GM19455 (cell line): Measurements from ENCODE around the gene TTC9.

Source experiments
- ATAC-seq: cut with Tn5 transposase; IDR thresholded peaks from one replicate; pipeline ENCODE4 v1.9.1; 2021; ENCODE audit not compliant: unreplicated experiment

The TTC9 gene

DNA sequence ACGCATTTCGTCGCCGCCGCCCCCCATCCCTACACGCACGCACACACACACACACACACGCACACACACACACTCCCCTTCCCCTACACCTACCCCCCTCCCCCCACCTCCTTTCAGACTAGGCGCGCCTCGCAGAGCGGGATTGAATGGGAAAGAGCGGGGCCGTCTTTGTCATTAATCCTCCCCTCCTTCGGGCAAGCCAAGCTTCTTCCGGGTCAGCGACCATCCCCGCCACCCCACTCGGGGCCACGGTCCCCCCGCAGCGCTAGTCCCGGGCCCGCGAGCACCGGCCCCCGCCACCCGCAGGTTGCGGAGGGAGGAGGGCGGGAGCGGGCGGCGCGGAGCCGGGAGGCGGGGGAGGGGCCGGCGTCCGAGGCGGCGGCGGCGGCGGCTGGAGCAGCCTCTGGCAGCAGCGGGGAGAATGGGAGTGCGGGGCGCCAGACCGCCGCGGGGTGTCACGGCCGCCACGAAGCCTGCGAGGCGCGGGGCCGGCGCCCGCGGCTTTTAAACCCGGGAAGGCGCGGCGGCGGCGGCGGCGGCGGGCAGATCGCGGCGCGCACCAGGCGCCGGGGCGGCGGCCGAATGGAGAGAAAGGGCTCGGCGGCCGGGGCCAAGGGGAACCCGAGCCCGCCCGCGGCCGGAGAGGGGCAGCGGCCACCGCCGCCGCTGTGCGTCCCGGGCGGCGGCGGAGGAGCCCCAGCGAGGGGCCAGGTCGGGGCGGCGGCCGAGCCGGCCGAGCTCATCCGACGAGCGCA is at the start of gene TTC9:
TSS of gene TTC9 (plus strand) at position 369 of the 755 bp plus-strand sequence. CDS start at position 583, 214 bp downstream.
- ATAC-seq: peak; percentile 23

- no peak for ATAC-seq
Observed at GRCh38 chr14:70594461-70594860, 47.3 kb upstream of the TTC9 start.

GRCh38 chr14:70595443-70596185 is 46.1 kb upstream of the TTC9 start:
- no peak for ATAC-seq

- no peak for ATAC-seq
Observed at GRCh38 chr14:70597731-70598130, 44.0 kb upstream of the TTC9 start.

- no peak for ATAC-seq
Observed at GRCh38 chr14:70599345-70599744, 42.4 kb upstream of the TTC9 start.

- peak; percentile 85 for ATAC-seq
Observed at GRCh38 chr14:70600382-70601157, 41.1 kb upstream of the TTC9 start, which contains the start of gene MED6. TSS of gene MED6 (minus strand) at chr14:70600655. CDS start at chr14:70600637, 18 bp downstream.

DNA sequence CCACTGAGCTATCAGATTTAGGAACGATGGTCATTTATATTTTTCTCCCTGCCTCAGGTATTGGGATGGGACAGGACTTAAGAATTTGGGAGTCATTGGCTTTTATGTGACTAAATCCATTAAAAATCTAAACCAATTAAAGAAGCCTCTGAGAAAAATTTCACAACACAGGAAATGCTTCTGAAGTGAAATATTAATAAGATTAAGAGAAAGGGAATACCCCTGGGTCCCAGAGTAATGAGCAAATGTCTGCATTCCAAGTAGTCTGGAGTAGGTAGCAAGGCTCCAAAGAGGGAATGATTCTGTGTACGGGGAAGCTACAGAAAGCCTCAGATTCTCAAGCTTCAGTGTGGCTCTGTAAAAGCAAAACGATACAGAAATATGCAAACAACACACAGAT is 40.6 kb upstream of the TTC9 start:
- ATAC-seq: no peak

GRCh38 chr14:70602254-70602653 is 39.5 kb upstream of the TTC9 start:
- no peak for ATAC-seq

- ATAC-seq: no peak
Observed at GRCh38 chr14:70611216-70611615, 30.5 kb upstream of the TTC9 start.

DNA sequence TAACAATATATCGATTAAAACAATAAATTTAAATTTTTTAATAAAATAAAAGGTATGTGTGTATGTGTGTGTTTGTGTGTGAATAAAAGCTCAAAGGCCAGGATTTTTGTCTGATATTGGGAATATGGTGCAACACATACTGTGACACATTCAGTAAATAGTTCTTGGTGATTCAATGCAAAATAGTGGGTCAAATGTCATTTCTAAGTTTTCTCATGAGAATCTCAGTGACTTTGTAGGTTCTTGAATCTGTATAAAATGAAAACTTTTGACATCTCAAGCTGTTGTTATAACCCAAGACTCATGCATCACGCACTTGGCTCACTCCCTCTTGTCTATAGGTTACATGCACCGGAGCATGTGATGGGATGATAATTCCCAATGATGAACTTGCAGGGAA is 25.1 kb upstream of the TTC9 start:
- no peak for ATAC-seq

DNA sequence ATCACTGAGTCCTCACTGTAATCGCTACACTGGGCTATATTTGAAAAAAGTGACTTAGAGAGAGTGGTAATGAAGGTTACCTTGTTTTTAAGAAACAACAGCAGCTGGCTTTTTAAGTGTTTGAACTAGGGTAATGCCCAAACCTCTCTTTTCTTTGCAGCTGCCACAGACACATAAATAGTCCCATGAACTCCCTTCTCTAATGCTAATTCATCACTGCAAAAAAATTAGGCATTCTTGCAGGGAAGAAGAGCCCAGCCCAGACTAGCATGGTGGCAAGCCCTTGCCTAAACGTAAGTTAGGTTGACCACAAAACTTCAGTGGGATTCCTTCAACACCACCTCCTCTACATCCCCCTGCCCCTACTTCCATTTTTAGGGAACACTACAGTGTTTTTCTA is 23.4 kb upstream of the TTC9 start:
- ATAC-seq: no peak

DNA sequence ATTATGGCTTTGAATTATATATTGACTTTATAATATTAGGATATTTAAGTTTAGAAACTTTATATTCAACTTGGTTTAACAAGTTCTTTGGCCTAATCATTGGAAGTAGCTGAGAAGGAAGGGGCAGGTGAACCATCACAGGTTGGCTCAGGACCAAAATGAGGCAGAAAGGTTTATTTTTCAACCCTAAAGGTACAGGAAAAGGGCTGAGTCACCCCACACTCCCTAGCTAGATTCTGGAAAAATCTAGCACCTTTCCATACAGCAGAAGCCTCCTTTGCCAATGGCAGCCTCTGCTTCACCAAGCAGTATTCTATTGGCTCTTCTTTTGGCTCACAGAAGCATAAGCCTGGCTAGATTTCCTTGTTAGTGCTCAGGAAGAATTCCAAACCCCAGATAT is 22.0 kb upstream of the TTC9 start:
- ATAC-seq: no peak

GRCh38 chr14:70622111-70622712 is 19.5 kb upstream of the TTC9 start:
- ATAC-seq: no peak

- no peak for ATAC-seq
Observed at GRCh38 chr14:70624972-70625371, 16.7 kb upstream of the TTC9 start.

DNA sequence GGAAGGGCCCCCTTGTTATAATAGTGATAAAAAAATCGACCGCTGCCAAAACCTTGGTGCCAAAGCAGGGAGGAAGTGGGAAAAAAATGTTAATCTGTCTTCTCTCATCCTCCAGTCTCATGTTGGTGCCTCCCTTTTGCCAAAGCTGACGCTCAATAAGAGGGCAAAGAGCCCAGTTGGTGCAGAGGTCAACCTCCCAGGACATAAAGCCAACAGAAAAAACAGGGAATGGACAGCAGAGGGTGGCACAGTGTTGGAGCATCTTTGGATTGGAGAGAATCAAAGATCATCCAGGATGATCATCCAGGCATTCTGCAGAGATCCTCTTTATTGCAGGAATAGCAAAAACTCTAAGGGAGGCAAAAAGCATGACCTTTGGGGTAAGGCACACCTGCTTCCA is 9.8 kb upstream of the TTC9 start:
- ATAC-seq: no peak

DNA sequence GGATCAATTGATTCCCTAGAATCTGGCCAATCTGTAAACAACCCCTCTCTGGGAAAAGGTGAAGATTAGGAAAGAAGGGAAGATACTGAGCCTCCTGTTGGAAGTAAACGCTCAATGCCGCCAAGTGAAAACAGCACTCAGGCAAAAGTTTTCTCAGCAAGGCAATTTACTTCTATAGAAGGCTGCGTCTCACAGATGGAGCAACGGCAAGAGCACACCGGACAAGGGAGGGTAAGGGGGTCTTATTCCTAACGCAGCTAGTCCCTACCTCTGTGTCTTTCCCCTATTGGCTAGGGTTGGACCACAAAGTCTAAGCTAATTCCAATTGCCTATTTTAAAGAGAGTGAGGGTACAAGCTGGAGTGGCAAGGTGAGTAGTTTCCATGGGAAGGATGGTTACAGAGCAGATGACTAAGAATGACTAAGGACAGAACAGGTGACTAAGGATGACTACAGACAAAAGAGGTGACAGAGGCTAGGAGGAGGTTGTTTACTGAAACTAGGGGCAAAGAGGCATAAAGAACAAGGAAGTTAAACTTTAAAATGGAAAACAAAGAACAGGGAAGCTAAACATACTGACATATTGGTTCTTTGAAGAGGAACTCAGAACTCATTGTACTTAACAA is 5.6 kb upstream of the TTC9 start:
- ATAC-seq: no peak

- no peak for ATAC-seq
Observed at GRCh38 chr14:70638416-70638815, 3.3 kb upstream of the TTC9 start.

DNA sequence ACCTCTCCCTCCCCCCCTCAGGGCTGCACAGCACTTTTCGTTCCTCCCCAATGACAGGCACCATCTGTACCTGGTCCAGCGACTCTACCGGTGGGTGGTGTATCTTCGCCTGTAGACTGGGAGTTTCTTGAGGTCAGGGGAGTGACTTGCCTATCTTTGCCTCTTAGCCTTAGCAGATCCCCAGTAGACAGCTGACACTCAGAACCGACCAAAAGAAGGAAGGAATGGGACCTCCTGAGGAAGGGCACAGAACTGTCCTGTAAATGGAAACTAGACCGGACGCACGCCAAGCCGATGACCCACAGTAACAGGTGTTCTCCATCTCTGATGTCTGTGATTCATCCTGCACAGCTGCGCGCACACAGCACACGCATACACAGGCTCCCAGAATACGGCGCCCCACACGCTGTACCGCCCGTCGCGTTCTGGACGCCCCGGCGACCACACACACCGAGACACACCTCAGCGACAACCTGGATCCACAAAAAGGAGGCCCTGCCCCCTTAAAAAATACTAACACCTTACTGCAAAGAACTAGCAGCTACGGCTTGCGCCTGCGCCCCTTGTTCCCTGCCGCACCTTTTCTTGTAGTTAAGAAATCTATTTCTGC is 673 bp upstream of the TTC9 start:
- peak; percentile 67 for ATAC-seq

GRCh38 chr14:70642303-70643235 is 853 bp downstream of the TTC9 start:
- ATAC-seq: peak; percentile 34
